DND-41 (cell line): ENCODE data around the gene RNPEPL1.

Experiments used
- ATAC-seq: fragments of 200-7000 bp; cut with Tn5 transposase; 3 replicates; pipeline ENCODE4 v1.9.1; 2021; ENCODE audit warnings: low read depth; ENCODE audit not compliant: insufficient read depth
- DNase-seq: peaks from one replicate; pipeline ENCODE4 v3.0.0-alpha.2; 2020
- H2AFZ ChIP-seq: 2 replicates; pipeline ENCODE4 v1.6.0; 2012; ENCODE audit warnings: low read depth, low read length
- H3K27ac ChIP-seq: 2 replicates; pipeline ENCODE4 v1.5.1; 2012; ENCODE audit warnings: low read length, inconsistent platforms
- H3K27me3 ChIP-seq: fragments of 200-600 bp; sonication (generic); 2 replicates; pipeline ENCODE4 v1.6.0; 2012; ENCODE audit warnings: low read length, mild to moderate bottlenecking, inconsistent platforms; ENCODE audit not compliant: insufficient read depth, poor library complexity
- H3K36me3 ChIP-seq: 2 replicates; pipeline ENCODE4 v1.5.1; 2012; ENCODE audit warnings: low read length, inconsistent platforms; ENCODE audit not compliant: insufficient read depth
- H3K4me1 ChIP-seq: 2 replicates; pipeline ENCODE4 v1.5.1; 2012; ENCODE audit warnings: mild to moderate bottlenecking, low read length; ENCODE audit not compliant: insufficient read depth
- H3K4me2 ChIP-seq: 2 replicates; pipeline ENCODE4 v1.6.0; 2012; ENCODE audit warnings: mild to moderate bottlenecking, moderate library complexity, low read length, inconsistent platforms; ENCODE audit not compliant: insufficient read depth
- H3K4me3 ChIP-seq, 2 experiments: fragments of 200-600 bp in 1 of 2; shearing (Covaris generic) in 1 of 2; 2 replicates each; pipeline ENCODE4 v1.5.1; 2012 to 2016; ENCODE audit warnings: inconsistent platforms in 2 of 2, low read length in 2 of 2, mild to moderate bottlenecking in 2 of 2, low read depth in 1 of 2, moderate library complexity in 1 of 2
- H3K79me2 ChIP-seq: 2 replicates; pipeline ENCODE4 v1.6.0; 2012; ENCODE audit warnings: low read length, inconsistent platforms; ENCODE audit not compliant: insufficient read depth
- H3K9ac ChIP-seq: 2 replicates; pipeline ENCODE4 v1.6.0; 2012; ENCODE audit warnings: low read depth, mild to moderate bottlenecking, inconsistent platforms, low read length, moderate library complexity
- H3K9me3 ChIP-seq: 2 replicates; pipeline ENCODE4 v1.5.1; 2012; ENCODE audit warnings: low read length, moderate library complexity, mild to moderate bottlenecking, inconsistent platforms; ENCODE audit not compliant: insufficient read depth, severe bottlenecking
- H4K20me1 ChIP-seq: 2 replicates; pipeline ENCODE4 v1.6.0; 2012; ENCODE audit warnings: low read length; ENCODE audit not compliant: insufficient read depth
- EZH2 ChIP-seq: IDR thresholded peaks from 3 replicates; pipeline ENCODE4 v1.6.1; 2012; ENCODE audit warnings: borderline replicate concordance, low read depth, mild to moderate bottlenecking, moderate library complexity, low read length, inconsistent platforms; ENCODE audit not compliant: severe bottlenecking
- TF ChIP-seq, protein P1 (sequence below): IDR thresholded peaks from 2 replicates; pipeline ENCODE4 v1.5.1; 2012; ENCODE audit warnings: borderline replicate concordance, low read length, moderate library complexity, mild to moderate bottlenecking; ENCODE audit not compliant: poor library complexity, severe bottlenecking; ENCODE audit errors: extremely low read depth

RNPEPL1 gene

DNA sequence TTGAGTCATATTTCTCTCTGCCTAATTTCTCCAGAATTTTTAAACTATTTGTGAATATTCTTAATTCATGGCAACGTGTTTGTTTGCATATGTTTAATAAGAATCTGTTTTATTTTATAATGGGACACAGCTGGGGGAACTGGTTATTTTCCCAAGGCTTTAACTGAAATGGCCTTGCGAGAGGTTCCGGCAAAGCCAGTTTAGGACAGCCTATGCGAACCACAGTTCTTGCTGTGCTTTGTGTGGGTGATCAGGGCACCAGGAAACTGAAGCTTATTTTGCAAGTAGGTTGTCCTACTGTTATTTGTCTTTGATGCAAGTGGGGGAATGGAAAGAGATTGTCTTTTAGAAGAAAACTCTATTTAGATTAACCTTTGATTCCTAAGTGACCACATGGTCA is 17.0 kb upstream of the RNPEPL1 start:
- Histone ChIP-seq H3K79me2 (peaks cover 41% of the 10 kb centered on the region), H3K4me1 (no peaks in the 10 kb centered on the region), H3K36me3 (peaks cover 58% of the 10 kb centered on the region), H4K20me1 (0 out of 2 replicates have a peak, but pooled peaks cover 2% of the 10 kb centered on the region), H3K4me3 (no peak overlapping the region), H3K27ac (no peak overlapping the region), H2AFZ (no peak overlapping the region), H3K27me3 (no peaks in the 10 kb centered on the region), H3K9me3 (peaks cover 15% of the 10 kb centered on the region), H3K9ac (no peak overlapping the region), H3K4me2 (no peak overlapping the region)
- ATAC-seq (no peak), DNase-seq (no peak)
- TF ChIP-seq EZH2 = no peak
- TF ChIP-seq, protein P1, sequence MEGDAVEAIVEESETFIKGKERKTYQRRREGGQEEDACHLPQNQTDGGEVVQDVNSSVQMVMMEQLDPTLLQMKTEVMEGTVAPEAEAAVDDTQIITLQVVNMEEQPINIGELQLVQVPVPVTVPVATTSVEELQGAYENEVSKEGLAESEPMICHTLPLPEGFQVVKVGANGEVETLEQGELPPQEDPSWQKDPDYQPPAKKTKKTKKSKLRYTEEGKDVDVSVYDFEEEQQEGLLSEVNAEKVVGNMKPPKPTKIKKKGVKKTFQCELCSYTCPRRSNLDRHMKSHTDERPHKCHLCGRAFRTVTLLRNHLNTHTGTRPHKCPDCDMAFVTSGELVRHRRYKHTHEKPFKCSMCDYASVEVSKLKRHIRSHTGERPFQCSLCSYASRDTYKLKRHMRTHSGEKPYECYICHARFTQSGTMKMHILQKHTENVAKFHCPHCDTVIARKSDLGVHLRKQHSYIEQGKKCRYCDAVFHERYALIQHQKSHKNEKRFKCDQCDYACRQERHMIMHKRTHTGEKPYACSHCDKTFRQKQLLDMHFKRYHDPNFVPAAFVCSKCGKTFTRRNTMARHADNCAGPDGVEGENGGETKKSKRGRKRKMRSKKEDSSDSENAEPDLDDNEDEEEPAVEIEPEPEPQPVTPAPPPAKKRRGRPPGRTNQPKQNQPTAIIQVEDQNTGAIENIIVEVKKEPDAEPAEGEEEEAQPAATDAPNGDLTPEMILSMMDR = no peak

DNA sequence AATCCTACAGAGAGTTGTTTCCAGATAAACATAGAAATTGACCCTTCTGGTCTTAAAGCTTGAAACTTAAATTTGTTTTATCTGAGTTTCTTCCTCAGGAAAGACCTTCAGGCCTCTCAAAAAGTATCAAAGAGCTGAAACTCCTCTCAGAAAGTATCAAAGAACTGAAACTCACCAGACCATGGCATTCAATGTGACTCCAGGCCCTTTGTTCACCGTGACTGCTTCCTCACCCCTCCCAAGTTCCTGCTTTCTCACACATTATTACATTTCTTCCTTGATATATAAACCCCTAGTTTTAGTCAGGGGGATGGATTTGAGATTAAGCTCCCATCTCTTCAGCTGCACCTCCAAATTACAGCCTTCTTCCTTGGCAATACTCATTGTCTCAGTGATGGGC is 16.5 kb upstream of the RNPEPL1 start:
- Histone ChIP-seq H2AFZ (no peak overlapping the region), H3K9ac (no peak overlapping the region), H4K20me1 (peaks cover 3% of the 10 kb centered on the region; the same call in 1 of the 2 replicates), H3K4me3 (no peak overlapping the region), H3K27me3 (no peaks in the 10 kb centered on the region), H3K4me1 (no peaks in the 10 kb centered on the region), H3K36me3 (peaks cover 63% of the 10 kb centered on the region), H3K79me2 (peaks cover 47% of the 10 kb centered on the region), H3K27ac (no peak overlapping the region), H3K9me3 (peaks cover 15% of the 10 kb centered on the region), H3K4me2 (no peak overlapping the region)
- DNase-seq (no peak), ATAC-seq (no peak)
- TF ChIP-seq, protein P1 = no peak
- no peak for TF ChIP-seq EZH2

DNA sequence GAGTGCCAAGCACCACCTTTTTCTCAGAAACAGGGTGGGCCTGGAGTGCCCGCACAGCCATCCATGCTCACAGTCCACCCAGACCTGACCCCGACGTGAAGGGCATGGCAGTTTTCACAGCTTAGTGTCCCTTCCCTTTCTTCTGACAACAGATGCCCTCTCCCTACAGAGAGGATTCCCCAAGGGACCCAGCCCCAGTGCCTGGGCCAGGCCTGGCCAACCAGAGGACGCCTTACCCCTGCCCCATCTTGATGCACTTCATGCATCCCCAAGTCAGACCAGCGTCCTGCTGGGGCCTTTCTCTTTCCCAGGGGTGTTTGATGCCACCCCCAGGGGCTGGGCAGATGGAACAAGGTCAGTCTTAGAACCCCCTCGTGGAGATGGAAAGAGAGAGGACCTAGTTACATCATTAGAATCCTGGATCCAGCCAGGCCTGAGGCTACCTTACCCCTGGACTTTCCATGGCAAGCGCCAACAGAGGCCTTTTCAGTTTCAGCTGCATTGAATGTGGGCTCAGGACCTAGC is 14.3 kb upstream of the RNPEPL1 start:
- peaks cover 77% of the 10 kb centered on the region for H3K36me3 ChIP-seq
- H3K27ac ChIP-seq = no peak overlapping the region
- no peak overlapping the region for H3K4me3 ChIP-seq
- peaks cover 7% of the 10 kb centered on the region; the same call in 1 of the 2 replicates for H4K20me1 ChIP-seq
- peaks cover 69% of the 10 kb centered on the region for H3K79me2 ChIP-seq
- no peak for DNase-seq
- no peaks in the 10 kb centered on the region for H3K27me3 ChIP-seq
- H3K4me2 ChIP-seq = no peak overlapping the region
- peaks cover 8% of the 10 kb centered on the region for H3K4me1 ChIP-seq
- H3K9me3 ChIP-seq = peaks cover 15% of the 10 kb centered on the region
- no peak overlapping the region for H2AFZ ChIP-seq
- TF ChIP-seq, protein P1 = no peak
- TF ChIP-seq EZH2 = no peak
- no peak for ATAC-seq
- H3K9ac ChIP-seq = no peak overlapping the region
